NCI-H128 (cell line): ENCODE results near the gene CD164L2.
"Not testable (repeated sequence)": the region's sequence is repeated elsewhere in the genome, so short reads cannot be mapped to it uniquely, and the experiment has no call there.

Experiments
- DNase-seq: peaks from one replicate; lab custom pipeline; 2025; ENCODE audit not compliant: unreplicated experiment; lab: John Stamatoyannopoulos, UW

The CD164L2 gene

DNA sequence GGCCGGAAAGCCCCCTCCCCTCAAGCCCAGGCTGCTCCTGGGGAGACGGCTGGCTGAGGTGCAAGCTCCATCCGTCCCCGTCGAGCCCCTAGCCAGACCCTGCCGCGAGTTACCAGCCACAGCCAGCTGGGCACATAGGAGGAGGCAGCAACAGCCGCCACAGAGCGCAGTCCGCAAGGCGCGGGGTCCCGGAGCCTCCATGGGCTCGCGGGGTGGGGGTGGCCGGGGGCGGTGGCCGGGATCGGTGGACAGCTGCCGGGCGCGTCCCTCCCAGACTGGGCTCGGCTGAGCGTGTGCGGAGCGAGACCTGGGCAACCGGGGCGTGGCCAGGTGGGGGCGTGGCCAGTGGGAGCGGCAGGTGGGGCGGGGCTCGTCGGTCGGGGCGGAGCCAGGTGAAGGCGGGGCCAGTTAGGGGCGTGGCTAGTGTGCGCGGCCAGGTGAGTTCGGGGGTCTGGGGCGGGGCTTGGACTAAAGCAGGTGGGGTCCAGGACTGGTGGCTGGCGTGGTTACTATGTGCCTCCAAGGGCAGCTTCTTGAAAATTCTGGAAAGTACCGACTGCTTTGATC, at the start of gene CD164L2:
Gene CD164L2, minus strand, starts transcription at position 295 of the 567 bp plus-strand sequence. Its CDS starts 94 bp downstream, at position 201.
- DNase-seq, result peak; percentile 12

DNA sequence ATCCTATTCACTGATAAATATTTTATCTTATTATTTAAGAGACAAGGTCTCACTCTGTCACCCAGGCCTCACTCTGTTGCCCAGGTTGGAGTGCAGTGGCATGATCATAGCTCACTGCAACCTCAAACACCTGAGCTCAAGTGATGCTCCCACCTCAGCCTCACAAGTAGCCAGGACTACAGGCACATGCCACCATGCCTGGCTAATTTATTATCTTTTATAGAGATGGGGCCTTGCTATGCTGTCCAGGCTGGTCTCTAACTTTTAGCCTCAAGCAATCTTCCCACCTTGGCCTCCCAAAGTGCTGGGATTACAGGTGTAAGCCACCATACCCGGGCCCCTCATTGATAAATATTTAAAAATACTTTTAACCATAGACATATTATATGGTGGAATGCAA, 49.6 kb upstream of the CD164L2 start:
- DNase-seq, result not testable (repeated sequence)

DNA sequence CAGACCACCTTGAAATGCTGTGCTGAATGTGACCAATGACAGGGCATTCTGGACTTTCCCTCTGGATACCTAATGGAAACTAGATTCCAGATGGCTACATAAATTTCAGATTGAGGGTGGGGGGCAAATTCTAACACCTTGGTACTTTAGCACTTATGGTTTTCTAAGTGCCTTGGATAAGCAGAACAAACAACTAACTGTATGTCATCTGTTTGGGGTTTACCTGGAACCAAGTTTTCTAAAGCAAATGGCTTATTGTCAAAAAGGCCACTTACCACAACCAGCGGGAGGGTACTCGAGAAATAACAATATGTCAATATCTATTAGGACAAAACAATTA, 48.4 kb upstream of the CD164L2 start:
- DNase-seq, result no peak

DNA sequence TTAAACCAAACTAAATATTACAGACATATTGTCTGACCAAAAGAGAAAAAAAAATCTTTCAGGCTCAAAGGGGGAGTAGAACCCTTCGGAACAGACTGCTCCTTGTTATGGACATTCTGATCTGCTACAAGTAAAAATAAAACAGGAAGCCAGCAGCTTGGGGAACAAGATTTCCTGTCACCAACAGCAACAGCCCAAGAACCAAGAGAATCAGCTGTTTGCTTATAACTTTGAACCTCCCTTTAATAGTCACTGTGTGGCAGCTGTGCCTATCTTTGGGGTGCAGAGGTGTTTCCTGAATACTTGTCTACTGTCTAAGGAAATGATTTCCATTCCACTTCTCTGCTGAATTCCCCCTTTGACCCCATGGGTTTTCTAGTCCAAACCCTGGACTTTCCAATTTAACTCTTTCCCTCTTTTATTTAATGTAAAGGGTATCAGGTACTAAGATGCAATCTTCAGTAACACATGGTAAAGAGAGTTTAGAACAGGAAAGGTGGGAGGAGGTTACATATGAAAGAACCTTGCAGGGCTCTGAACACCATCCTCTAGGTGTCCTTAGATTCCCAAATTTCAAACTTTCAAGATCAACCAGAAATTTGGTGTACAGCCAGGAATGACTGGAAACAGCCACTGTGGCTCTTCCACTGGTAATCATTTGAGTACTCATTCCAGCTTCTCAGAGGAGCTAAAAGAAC, 47.9 kb upstream of the CD164L2 start:
- DNase-seq, result no peak

DNA sequence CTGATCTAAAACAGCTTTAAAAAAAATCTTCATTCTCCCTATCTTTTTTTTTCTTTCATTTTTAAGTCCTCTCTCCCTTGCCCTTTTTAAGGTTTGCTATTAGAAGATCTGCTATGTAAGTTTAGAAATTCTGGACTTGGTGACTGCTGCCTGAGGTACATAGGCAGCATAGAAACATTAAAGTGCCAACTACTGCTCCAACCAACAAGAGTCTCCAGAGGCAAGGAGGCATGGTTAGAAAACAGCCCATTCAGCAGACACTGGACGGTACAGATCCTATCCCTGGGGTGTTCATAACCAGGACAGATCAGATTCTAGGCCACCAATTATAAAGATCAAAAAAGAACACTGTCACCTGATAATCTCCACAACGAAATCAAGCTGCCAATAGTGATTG, 45.9 kb upstream of the CD164L2 start:
- no peak for DNase-seq

DNA sequence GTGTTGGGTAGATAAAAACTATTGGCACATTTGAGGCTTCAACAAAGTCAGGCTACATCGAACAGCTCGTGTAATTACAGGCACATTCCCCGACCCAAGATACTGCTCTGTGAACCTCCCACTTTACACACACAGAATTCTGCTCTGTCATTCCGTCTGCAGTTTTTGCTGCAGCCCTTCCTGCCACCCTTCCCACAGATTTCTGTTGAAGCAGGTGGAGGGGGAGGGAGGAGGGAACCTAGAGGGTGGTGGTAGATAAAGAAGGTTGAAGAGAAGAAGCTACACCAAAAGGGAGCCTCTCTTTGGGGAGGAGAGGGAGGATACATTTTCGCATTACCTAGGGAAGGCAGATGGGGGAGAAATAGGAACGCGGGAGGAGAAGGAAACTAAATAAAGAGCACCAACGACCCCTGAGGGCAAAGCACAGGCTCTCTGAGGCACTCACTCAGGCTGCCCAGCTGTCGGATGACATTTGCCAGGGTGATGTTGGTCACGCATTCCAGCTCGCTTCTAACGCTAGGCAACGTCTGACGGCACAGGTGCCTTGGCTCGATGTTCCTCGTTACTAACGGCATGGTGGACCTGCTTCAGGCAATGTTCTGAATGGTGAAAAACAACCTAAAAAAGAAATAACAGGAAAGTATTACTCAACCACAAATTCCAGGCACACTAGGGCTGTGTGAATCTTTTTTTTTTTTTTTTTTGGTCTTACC, 45.3 kb upstream of the CD164L2 start:
- no peak for DNase-seq

DNA sequence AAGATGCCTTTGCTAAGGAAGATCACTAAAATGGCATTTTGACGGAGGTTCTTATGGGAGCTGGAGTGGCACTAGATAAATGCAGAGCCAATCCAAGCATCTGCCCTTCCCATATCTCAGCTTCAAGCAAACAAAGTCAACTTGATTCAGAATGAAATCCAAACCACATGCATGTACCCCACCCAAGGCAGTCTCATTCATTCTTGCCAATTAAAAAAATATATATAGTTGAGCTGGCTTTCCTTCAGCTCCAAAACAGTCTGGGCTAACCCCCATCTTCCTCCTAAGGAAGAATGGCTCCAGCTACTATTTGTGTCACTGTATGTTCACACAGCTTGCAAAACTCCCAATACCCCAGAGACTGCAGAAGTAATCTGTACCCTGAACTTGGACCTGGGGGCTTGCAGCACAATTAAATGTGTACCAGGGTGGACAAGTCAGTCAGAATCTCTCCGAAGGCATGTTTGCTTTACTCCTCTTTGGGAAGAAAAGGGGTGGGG, 44.7 kb upstream of the CD164L2 start:
- DNase-seq, result no peak

DNA sequence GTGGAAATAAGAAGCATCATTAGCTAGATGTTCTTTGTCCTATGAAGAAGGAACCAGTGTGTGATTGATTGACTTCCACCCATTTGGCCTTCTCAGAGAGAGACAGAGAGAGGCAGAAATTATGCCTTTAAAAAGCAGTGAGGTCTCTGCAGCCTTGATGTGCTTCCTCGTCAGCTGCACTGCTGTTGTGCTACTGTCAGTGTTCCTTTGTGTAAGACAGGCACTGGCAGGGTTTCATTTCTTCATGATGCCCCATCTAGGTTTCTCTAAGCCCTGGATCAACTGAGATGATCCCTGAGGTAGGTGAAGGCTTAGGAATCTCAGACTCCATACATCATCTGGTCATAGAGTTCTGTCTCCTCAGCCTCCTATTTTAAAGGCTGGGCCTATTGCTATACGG, 44.2 kb upstream of the CD164L2 start:
- DNase-seq, result no peak

DNA sequence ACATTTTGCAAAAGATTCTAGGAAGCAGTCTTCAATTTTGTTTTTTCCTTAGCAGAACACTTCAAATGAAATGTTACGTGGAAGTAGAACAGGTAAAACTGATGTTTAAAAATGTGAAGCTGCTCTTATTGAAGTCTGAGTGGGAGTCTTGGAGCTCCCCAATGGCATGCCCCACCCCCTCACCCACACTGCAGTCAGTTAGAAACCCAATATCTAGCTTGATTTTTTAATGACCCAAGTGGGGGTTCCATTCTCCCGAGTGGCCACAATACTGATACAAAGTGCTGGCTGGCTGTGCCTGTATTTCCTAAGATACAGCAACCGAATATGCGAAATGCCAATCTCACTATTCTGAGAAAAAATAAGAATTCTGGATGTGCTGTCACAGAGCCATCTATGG, 40.6 kb upstream of the CD164L2 start:
- DNase-seq, result no peak

DNA sequence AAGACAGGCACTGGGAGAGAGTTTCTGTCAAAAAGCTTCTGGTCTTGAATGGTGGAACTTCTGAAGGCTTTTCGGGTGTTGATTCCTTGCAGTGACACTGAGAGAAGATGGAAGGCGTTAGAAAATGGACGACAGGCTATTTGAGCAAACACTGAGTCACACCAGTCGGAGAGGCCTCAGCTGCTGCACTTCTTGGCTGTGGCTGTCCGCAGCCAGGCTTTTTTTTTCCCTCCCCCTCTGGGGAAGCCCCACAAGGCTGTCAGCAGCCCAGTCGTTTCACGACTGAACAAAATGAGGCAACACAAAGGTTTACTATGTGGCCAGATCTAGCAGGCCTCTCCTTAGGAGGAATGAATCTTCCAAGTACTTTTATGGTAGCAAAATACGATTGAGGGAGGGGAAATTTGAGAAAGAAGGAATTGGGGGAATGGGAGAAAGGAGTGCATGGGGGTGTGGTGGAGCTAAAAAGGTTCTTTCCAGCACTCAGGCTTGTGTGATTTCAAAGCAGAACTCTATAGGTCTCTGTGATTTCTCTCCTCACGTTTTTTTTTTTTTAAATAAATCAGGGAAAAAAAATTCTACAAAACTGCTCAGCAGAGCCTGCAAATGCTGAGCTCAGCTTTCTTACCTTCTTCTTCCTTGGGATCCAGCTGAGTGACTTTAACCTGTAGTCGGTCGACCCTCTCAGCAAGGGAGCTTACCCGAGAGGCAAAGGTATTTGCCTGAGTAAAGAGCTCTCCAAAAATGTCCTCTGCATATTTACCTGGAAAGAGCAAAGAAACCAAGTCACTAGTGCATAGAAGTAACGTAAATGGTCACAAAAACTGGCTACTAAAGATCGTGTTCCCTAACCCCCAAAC, 35.4 kb upstream of the CD164L2 start:
- no peak for DNase-seq

DNA sequence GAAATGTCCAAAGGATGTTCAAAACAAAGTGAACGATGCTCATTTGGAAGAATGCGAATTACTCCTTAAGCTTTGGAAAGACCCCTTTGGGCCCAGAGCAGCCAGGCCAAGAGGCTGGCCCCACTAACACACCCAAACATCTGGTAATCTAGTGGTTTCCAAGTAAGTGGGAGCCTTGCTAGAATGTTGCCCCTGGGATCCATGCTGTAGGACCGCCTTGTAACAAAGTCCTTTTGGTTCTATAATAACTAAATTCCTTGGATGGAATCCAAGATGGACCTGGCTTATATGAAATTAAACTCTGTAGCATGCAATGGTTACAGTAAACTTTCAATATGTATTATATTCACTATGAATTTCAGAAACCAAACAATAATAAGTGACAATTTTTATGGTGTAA, 34.6 kb upstream of the CD164L2 start:
- no peak for DNase-seq

DNA sequence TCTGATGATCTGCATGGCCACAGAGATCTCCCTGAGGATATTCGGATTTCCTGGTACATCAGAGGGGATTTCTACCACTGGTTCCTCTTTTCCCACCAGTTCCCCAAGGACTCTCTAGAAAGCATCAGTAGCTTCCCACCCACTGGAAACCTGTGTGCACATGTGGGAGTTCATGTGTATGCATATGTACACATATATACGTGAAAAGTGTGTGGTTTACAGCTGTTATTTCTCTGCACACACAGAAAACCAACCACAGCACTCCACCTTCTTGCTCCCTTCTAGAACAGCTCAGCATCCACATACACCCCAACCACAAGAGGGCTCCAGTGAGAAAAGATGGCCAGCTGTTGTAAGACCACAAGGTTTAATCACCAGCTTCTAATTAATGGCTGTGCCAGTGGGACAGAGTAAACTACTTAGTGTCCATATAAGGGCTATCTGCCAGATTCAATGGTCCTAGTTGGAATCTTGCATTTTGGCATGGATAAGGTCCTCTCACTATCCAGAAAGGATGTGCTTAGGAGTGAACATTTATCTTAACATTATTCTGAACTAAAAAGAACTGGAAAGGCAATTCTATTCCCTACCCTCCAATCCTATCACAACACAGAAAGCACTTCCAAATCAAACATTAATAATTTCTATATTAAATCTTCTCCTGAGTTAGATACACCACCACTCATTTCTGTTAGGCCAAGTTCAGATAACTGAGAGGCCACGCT, 33.4 kb upstream of the CD164L2 start:
- DNase-seq, result no peak

DNA sequence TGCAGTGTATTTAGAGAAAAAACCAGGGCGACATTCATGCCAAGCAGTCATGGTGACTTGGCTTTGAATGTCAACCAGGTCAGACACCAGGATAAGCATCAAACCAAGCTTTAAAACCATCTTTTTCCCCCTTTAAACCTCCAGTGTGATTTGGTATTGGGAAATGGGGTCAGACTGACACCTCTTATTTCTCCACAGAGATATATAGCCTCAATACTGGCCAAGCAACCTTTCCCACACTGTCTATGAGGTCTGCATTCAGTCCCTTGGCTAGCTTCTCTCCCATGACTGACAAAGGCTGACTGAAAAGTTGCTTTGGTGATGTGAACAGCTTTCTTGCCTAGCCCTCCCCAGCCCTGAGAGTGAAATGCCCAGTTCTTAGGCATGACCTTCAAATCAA, 31.0 kb upstream of the CD164L2 start:
- no peak for DNase-seq

DNA sequence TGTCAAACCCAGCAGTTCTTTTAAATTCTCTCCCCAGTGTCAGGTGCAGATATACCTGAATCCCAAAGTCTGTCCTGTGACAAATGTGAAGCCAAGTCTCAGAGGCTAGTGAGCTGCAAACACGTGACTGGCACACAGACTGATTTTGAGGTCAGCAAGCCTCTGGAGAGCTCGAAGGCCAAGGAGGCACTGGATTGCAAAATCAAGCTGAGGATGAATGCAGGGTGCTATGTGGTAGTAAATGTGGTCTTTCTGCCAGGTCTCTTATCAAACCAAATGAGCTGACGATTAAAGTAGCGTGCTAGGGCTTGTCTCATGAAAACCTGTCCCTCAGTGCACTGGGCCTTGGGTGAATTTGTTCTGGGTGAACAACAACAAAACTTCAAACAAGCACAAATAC, 29.9 kb upstream of the CD164L2 start:
- DNase-seq, result no peak

DNA sequence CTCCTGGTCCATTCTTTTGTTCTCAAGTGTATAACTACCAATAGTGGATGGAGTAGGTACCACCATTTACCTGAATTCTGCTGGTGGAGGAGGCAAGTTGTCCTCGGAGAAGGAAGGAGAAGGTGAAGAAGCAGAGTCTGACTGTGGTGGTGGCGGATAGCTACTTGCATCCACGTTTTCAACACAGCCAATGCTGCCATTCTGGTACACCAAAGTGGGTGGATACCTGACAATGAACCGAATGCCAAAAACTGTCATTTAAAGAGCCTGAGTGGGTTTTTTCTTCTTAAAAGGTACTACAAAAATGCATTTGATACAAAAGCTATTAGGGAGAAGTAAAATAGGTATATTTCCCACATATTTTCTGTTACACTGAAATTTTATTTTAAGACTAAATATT, 29.4 kb upstream of the CD164L2 start:
- DNase-seq, result no peak

DNA sequence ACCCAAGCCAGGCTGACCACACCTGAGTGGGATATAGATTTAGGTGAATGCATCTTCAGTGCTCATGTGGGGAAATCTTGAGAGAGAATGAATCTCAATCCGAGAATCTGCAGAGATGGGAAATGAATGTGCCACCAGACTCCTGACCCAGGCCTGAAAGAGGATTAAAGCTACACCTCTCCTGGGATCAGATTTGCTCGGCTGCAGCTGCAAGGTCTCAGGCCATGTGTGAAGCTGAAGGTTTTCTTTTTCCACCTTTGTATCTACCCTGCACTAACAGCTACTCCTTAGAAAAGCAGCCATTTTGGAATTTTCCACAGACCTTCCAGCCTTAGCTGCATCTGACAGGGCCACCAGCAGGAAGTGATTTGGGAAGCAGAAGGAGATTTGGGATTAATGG, 27.6 kb upstream of the CD164L2 start:
- DNase-seq, result no peak

DNA sequence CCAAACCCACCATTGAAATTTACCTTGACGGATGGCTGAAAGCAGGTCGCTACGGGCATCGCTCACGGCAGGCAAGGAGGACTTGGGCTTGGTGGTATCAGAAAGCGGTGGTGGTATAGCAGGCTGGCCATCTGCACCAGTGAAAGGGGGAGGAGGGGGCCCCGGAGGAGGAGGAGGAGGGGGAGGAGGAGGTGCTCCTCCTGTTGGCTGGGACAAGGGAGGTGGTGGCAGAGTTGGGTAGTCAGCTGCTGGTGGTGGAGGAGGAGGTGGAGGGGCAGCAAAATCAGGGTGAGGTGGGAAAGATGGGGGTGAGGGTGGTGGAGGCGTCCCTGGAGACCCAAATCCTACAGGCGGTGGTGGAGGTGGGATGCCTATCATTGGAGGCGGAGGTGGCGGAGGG, 26.5 kb upstream of the CD164L2 start:
- no peak for DNase-seq

DNA sequence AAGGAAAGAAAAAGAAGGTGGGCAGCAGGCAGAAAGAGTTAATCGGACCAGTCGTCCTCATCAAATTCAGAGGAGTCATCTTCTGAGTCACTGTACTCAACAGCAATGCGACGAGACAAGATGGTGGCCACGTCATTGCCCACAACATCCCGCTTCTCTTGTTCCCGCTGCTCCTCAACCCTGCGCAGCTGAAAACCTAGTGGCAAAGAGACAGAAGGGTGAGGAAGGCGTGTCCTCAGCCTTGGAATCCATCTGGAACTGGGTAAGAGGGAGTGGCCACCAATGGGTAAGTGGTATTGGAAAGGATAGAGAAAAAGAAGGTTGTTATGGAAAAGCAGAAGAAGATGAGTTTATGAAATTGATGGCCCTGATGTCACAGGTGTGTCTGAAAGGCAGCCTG, 25.0 kb upstream of the CD164L2 start:
- no peak for DNase-seq

DNA sequence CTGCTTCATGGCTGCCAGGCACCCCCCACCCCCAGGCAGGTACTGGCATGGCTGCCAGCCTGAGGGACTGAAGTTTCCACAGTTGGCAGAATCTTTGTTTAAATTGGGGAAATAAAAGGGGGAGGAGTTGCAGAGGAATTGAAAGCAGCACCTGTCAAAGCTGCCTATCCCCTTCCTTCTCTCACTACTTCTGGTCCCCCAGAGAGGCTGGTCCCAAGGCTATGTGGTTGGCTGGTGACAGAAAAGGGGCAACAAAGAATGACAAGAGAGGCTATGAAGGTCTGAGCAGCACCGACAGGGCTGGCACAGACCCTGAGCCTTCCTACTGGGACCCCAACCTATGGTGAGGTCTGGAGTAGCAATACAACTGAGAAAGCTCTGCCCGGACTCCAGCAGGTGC, 23.7 kb upstream of the CD164L2 start:
- not testable (repeated sequence) for DNase-seq

DNA sequence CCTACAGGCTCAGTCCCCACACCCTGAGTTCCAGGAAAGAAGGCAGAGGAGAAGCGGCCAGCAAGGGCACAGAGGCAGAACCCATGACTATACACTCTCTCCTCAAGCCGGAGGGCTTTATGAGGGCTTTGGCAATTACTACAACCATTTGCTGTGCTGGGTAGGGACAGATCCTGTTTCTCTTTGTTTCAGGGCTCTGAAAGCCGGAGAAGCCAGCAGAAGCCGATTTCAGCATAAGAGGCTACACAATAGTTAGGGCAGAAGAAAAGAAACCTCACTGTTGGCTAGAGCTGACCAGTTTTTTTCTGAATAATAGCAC, 23.2 kb upstream of the CD164L2 start:
- no peak for DNase-seq
